IMR-90 (cell line): ENCODE data around the gene RPS19BP1. TPM values are rescaled to one million over a fixed set of nuclear protein-coding genes. Genes with fewer than 3 reads are reported as not detected.

Source experiments
- ATAC-seq: fragments of 200-7000 bp; cut with Tn5 transposase; 2 replicates; pipeline ENCODE4 v1.9.1; 2020; ENCODE audit warnings: low read depth, mild to moderate bottlenecking, moderate library complexity
- BruUV-seq: library from RNA; stranded (reverse); fragments of 400-500 nt; replicated peaks from 2 replicates; lab custom pipeline; 2021; lab: Mats Ljungman, UMichigan
- CTCF ChIA-PET: fragments of 300-600 bp; formaldehyde crosslinking; extraction: SDS; loops from one replicate; lab custom pipeline; 2021; ENCODE audit warnings: antibody characterized with exemption; lab: Yijun Ruan, JAX
- POLR2A ChIA-PET: fragments of 300-600 bp; sonication (Branson Sonifier 250); formaldehyde crosslinking; loops from one replicate; lab custom pipeline; 2022; ENCODE audit warnings: antibody characterized with exemption; ENCODE audit not compliant: unreplicated experiment; lab: Charles Lee
- DNase-seq: peaks from one replicate; pipeline ENCODE4 v3.0.0; 2013
- H2AFZ ChIP-seq: replicated peaks from 2 replicates; pipeline ENCODE3; 2013; ENCODE audit warnings: low read length, mild to moderate bottlenecking; ENCODE audit not compliant: poor library complexity
- H2AK5ac ChIP-seq: 2 replicates; pipeline ENCODE4 v1.6.1; 2013; ENCODE audit warnings: low read depth, low read length, inconsistent platforms
- H2AK9ac ChIP-seq: replicated peaks from 2 replicates; pipeline ENCODE3; 2013; ENCODE audit warnings: mild to moderate bottlenecking, low read depth, low read length, moderate library complexity; ENCODE audit not compliant: poor library complexity
- H2BK120ac ChIP-seq: 2 replicates; pipeline ENCODE4 v1.6.1; 2013; ENCODE audit warnings: low read depth, low read length, inconsistent platforms
- H2BK15ac ChIP-seq: 3 replicates; pipeline ENCODE4 v1.6.1; 2013; ENCODE audit warnings: low read depth, low read length, inconsistent platforms
- H2BK20ac ChIP-seq: 2 replicates; pipeline ENCODE4 v1.6.1; 2013; ENCODE audit warnings: low read depth, mild to moderate bottlenecking, inconsistent platforms, low read length, moderate library complexity
- H2BK5ac ChIP-seq: 2 replicates; pipeline ENCODE4 v1.6.1; 2013; ENCODE audit warnings: mild to moderate bottlenecking, low read depth, low read length, inconsistent platforms; ENCODE audit not compliant: poor library complexity, severe bottlenecking
- H3K14ac ChIP-seq: replicated peaks from 2 replicates; pipeline ENCODE4 v1.6.1; 2013; ENCODE audit warnings: low read depth, low read length, inconsistent platforms
- H3K18ac ChIP-seq: 2 replicates; pipeline ENCODE4 v1.6.1; 2013; ENCODE audit warnings: low read depth, low read length, control low read depth
- H3K23ac ChIP-seq: 2 replicates; pipeline ENCODE4 v1.6.1; 2013; ENCODE audit warnings: low read depth, low read length, inconsistent platforms
- H3K27ac ChIP-seq: 2 replicates; pipeline ENCODE4 v1.5.1; 2013; ENCODE audit warnings: mild to moderate bottlenecking, control low read depth, low read length; ENCODE audit not compliant: insufficient read depth
- H3K27me3 ChIP-seq: 2 replicates; pipeline ENCODE4 v1.6.1; 2013; ENCODE audit warnings: low read length; ENCODE audit not compliant: control insufficient read depth, insufficient read depth
- H3K36me3 ChIP-seq: 2 replicates; pipeline ENCODE4 v1.6.1; 2013; ENCODE audit warnings: low read length, mixed read lengths; ENCODE audit not compliant: control insufficient read depth, insufficient read depth
- H3K4ac ChIP-seq: 2 replicates; pipeline ENCODE4 v1.6.1; 2013; ENCODE audit warnings: low read depth, low read length, inconsistent platforms
- H3K4me1 ChIP-seq: 2 replicates; pipeline ENCODE4 v1.6.1; 2013; ENCODE audit warnings: low read length, mixed read lengths; ENCODE audit not compliant: control insufficient read depth, insufficient read depth
- H3K4me2 ChIP-seq: 2 replicates; pipeline ENCODE4 v1.6.1; 2013; ENCODE audit warnings: low read depth, mild to moderate bottlenecking, control low read depth, low read length, moderate library complexity
- H3K4me3 ChIP-seq: 2 replicates; pipeline ENCODE4 v1.5.1; 2013; ENCODE audit warnings: low read depth, mild to moderate bottlenecking, control low read depth, low read length, moderate library complexity; ENCODE audit not compliant: insufficient read depth
- H3K56ac ChIP-seq: 2 replicates; pipeline ENCODE4 v1.6.1; 2013; ENCODE audit warnings: low read length, inconsistent platforms; ENCODE audit not compliant: insufficient read depth; ENCODE audit errors: extremely low read depth
- H3K79me1 ChIP-seq, 2 experiments: 2 replicates each; pipeline ENCODE4 v1.6.1; 2013; ENCODE audit warnings: low read length in 2 of 2, inconsistent platforms in 1 of 2, low read depth in 1 of 2
- H3K9ac ChIP-seq: 2 replicates; pipeline ENCODE4 v1.6.1; 2013; ENCODE audit warnings: low read depth, low read length, control low read depth
- H3K9me1 ChIP-seq: 2 replicates; pipeline ENCODE4 v1.6.1; 2013; ENCODE audit warnings: low read length, inconsistent platforms; ENCODE audit not compliant: insufficient read depth
- H3K9me3 ChIP-seq: 2 replicates; pipeline ENCODE4 v1.6.1; 2013; ENCODE audit warnings: low read length; ENCODE audit not compliant: control insufficient read depth, insufficient read depth
- H4K20me1 ChIP-seq: 2 replicates; pipeline ENCODE4 v1.6.1; 2013; ENCODE audit warnings: low read length, inconsistent platforms; ENCODE audit not compliant: insufficient read depth
- H4K5ac ChIP-seq: 2 replicates; pipeline ENCODE4 v1.6.1; 2013; ENCODE audit warnings: mild to moderate bottlenecking, low read depth, low read length, control low read depth
- H4K8ac ChIP-seq, 2 experiments: 2 replicates each; pipeline ENCODE4 v1.6.1; 2013; ENCODE audit warnings: low read depth in 2 of 2, low read length in 2 of 2, control low read depth in 1 of 2, inconsistent platforms in 1 of 2
- H4K91ac ChIP-seq: 2 replicates; pipeline ENCODE4 v1.6.1; 2013; ENCODE audit warnings: low read depth, low read length, inconsistent platforms; ENCODE audit not compliant: insufficient read depth
- BHLHE40 ChIP-seq: fragments of 150-350 bp; IDR thresholded peaks from 2 replicates; pipeline ENCODE4 v1.6.1; 2016; ENCODE audit warnings: mild to moderate bottlenecking, low read depth, low read length
- CEBPB ChIP-seq: IDR thresholded peaks from 2 replicates; pipeline ENCODE4 v1.6.1; 2012; ENCODE audit warnings: low read depth, low read length, improper control_type of control experiment
- CHD1 ChIP-seq: IDR thresholded peaks from 2 replicates; pipeline ENCODE4 v1.6.1; 2012; ENCODE audit warnings: low read depth, low read length, improper control_type of control experiment
- CTCF ChIP-seq: conservative IDR thresholded peaks from 2 replicates; pipeline ENCODE4 v1.5.1; 2012; ENCODE audit warnings: mild to moderate bottlenecking, low read depth, low read length, improper control_type of control experiment
- FOS ChIP-seq: fragments of 150-350 bp; IDR thresholded peaks from 2 replicates; pipeline ENCODE4 v1.6.1; 2016; ENCODE audit warnings: low read depth, low read length
- MAFK ChIP-seq: IDR thresholded peaks from 2 replicates; pipeline ENCODE4 v1.6.1; 2012; ENCODE audit warnings: low read depth, low read length, improper control_type of control experiment
- POLR2A ChIP-seq: IDR thresholded peaks from 2 replicates; pipeline ENCODE4 v1.6.1; 2012; ENCODE audit warnings: mild to moderate bottlenecking, low read depth, low read length
- RAD21 ChIP-seq: IDR thresholded peaks from 2 replicates; pipeline ENCODE4 v1.6.1; 2012; ENCODE audit warnings: low read length, improper control_type of control experiment
- RCOR1 ChIP-seq: IDR thresholded peaks from 2 replicates; pipeline ENCODE4 v1.6.1; 2012; ENCODE audit warnings: mild to moderate bottlenecking, low read length, improper control_type of control experiment; ENCODE audit not compliant: insufficient replicate concordance
- RFX5 ChIP-seq: IDR thresholded peaks from 2 replicates; pipeline ENCODE4 v1.8.0; 2012; ENCODE audit warnings: low read depth, mild to moderate bottlenecking, low read length, moderate library complexity
- SMC3 ChIP-seq: fragments of 150-350 bp; IDR thresholded peaks from 2 replicates; pipeline ENCODE4 v1.6.1; 2016; ENCODE audit warnings: low read depth, mild to moderate bottlenecking, antibody characterized with exemption, low read length, moderate library complexity
- USF2 ChIP-seq: fragments of 150-350 bp; IDR thresholded peaks from 2 replicates; pipeline ENCODE4 v1.6.1; 2017; ENCODE audit warnings: mild to moderate bottlenecking, antibody characterized with exemption, low read length, low read depth
- WGBS, 2 experiments: methylation state at CpG; one replicate each; pipeline versions ENCODE4 v1.1.5 to v1.1.7; 2013; ENCODE audit warnings: missing lambda C conversion rate in 2 of 2; ENCODE audit not compliant: insufficient read length in 1 of 2; ENCODE audit errors: extremely low coverage in 2 of 2; 5-methylcytosine and 5-hydroxymethylcytosine counted together
- dilution Hi-C: fragments of 300-500 bp; cut with HindIII; formaldehyde crosslinking; loops from one replicate; pipeline ENCODE4 v1.14.3; 2018; ENCODE audit warnings: low sequenced_read_pairs; ENCODE audit not compliant: unreplicated experiment
- in situ Hi-C: fragments of 300-500 bp; cut with MboI; formaldehyde crosslinking; loops from 3 replicates; pipeline ENCODE4 v1.14.3; 2019; ENCODE audit warnings: low sequenced_read_pairs, inconsistent platforms, mixed read lengths
- intact Hi-C: fragments of 100-400 bp; cut with micrococcal nuclease; formaldehyde crosslinking; loops from 2 replicates; pipeline ENCODE4 v1.10.0; 2022
- polyA plus RNA-seq, 3 experiments: library from polyadenylated mRNA; depleted of rRNA; stranded (reverse); fragments of >200 nt; gene quantifications; 2 replicates each; pipeline ENCODE4 v1.2.3, GENCODE V29; 2012; ENCODE audit warnings: low replicate concordance in 1 of 3
- total RNA-seq: library from RNA; depleted of rRNA; stranded (reverse); fragments of >200 nt; gene quantifications from 2 replicates; pipeline ENCODE4 v1.2.3, GENCODE V29; 2012

RPS19BP1 gene
- total and polyA plus RNA-seq, 2 of the 4 experiments (the other 2 are of a cell fraction) = 33.0 to 95.4 TPM

DNA sequence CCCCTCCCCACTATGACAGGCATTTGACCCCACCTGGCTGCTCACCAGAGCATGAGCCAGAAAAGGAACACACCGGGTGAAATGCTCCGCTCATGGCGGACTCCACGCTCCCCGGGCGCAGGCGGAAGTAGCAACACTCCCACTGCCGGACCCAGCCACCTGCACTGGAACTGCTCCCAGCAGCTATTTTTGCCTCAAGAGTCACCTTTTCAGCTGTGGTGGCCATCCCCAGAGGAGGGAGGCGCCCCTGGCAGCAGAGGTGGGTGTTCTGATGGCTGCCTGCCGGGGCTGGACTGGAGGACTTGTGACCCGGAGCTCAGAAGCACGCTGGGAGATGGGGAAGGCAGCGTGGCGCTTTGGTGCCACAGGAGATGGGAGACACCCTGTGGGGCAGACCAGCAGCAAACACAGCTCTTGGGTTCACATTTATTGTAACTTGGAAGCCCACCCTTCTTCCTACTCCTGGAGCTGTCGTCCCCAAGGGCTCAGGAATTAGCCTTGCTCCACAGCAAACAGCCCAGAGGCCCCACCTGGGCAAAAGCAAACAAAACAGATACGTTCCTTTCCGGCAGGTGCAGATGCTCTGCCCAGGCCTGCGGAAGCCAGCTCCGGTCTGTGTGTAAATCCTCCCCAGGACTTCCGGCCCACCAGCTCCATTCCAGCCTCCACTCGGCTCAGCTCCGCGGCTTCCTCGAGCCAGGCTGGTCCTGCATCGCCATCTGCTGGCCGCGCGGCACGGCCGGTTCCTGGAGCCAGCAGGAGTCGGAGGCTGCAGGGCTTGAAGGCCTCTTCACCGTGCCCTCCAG, 3.7 kb downstream of the RPS19BP1 start (continued):
- peak; percentile 96 for TF ChIP-seq RAD21
- no peak for TF ChIP-seq MAFK

DNA sequence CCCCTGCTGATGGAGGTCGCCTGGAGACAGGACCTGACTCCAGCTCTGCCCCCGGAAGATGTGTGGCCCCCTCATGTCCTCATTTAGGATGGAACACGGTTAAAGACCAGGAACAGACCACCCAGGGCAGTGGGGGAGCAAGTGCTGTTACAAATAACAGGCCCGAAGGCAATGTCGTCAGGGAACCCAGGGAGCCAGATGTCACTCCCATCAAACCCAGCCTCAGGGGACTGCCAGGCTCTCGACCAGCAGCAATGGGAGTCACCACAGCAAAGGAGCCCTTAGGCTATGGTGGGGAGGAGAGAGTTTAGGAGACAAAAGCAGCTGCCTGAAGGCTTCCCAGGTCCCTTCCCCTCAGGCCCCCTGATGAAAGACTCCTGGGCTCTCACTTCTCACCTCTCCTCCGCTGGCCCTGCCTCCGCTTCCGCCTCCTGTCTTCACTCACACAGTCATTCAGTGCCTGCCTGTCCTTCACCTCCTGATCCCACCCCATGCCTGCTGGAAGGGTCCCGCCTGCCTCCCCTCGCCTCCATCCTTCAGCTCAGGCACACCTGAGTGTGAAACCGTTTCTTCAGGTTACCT, 4.4 kb downstream of the RPS19BP1 start:
- H3K14ac ChIP-seq = no peak overlapping the region
- H3K79me1 ChIP-seq = peaks cover 23 to 81% of the 10 kb centered on the region in 2 experiments
- no peak overlapping the region for H2AFZ ChIP-seq
- H3K27me3 ChIP-seq = no peaks in the 10 kb centered on the region
- no peak overlapping the region for H2BK5ac ChIP-seq
- H3K9ac ChIP-seq = no peak overlapping the region
- H3K27ac ChIP-seq = no peak overlapping the region
- dilution Hi-C loops = no loop called here
- in situ Hi-C loops = loop anchor here (10.0 kb wide), 1 partner anchor 213 kb away; the partner anchor contains the start of gene RPL3
- CTCF ChIA-PET = interaction anchor here (0.8 kb wide), 1 partner anchor 185 kb away, joined by 3 read pairs; no protein-coding TSS in a partner anchor
- no peak overlapping the region for H4K5ac ChIP-seq
- H3K56ac ChIP-seq = no peak overlapping the region
- no peak overlapping the region for H2AK5ac ChIP-seq
- no peak overlapping the region for H4K91ac ChIP-seq
- H3K9me3 ChIP-seq = no peaks in the 10 kb centered on the region
- H3K4me2 ChIP-seq = no peak overlapping the region
- H3K36me3 ChIP-seq = peaks cover 23% of the 10 kb centered on the region
- H3K18ac ChIP-seq = no peak overlapping the region
- H3K4me1 ChIP-seq = peaks cover 4% of the 10 kb centered on the region; the same call in 1 of the 2 replicates
- no peak overlapping the region for H2BK20ac ChIP-seq
- no peak overlapping the region for H2BK15ac ChIP-seq
- H4K8ac ChIP-seq = no peak overlapping the region
- peaks cover 76% of the 10 kb centered on the region for H4K20me1 ChIP-seq
- no peak overlapping the region for H2AK9ac ChIP-seq
- BruUV-seq = no TSS peak
- H3K4me3 ChIP-seq = no peak overlapping the region
- 80% methylated on average over 3 of the region's 12 CpGs; no CpG with 5 or more reads in 1 of the 2 experiments for WGBS, 2 experiments
- TF ChIP-seq POLR2A (no peak), CTCF (no peak), RFX5 (no peak), USF2 (no peak), MAFK (no peak), FOS (no peak), CHD1 (no peak), BHLHE40 (no peak), CEBPB (no peak), SMC3 (no peak), RCOR1 (no peak)
- intact Hi-C loops = loop anchor here (10.0 kb wide), 1 partner anchor 123 kb away; no protein-coding TSS in a partner anchor
- H3K4ac ChIP-seq = no peak overlapping the region
- H3K23ac ChIP-seq = no peak overlapping the region
- ATAC-seq (no peak), DNase-seq (no peak)
- H3K9me1 ChIP-seq = peaks cover 5% of the 10 kb centered on the region; the same call in 1 of the 2 replicates
- no peak overlapping the region for H2BK120ac ChIP-seq
- POLR2A ChIA-PET = interaction anchor here (0.7 to 1.4 kb wide), 4 partner anchors 8 to 212 kb away, joined by 3 to 5 read pairs (median 4); partner anchors contain the start of gene ATF4
